Lung microvascular endothelial cell (primary cell): ENCODE measurements around the gene HK1. TPM values are rescaled to one million over a fixed set of nuclear protein-coding genes. Genes with fewer than 3 reads are reported as not detected.

Experiments used
- DNase-seq, 2 donors: peaks; one replicate each; pipeline versions ENCODE4 v3.0.0 to v3.0.0-alpha.2; 2010; ENCODE audit warnings: low read depth in 2 of 2
- total RNA-seq: library from RNA; depleted of rRNA; stranded (reverse); fragments of >200 nt; gene quantifications from 2 replicates; pipeline ENCODE4 v1.2.1, GENCODE V29; 2014

Gene HK1
- total RNA-seq, 1 donor from 2014 or later, result 86.7 TPM

GRCh38 chr10:69402386-69402785, 124.1 kb downstream of the HK1 start:
- DNase-seq, result no peak

- DNase-seq, result no peak
Measured at GRCh38 chr10:69403066-69403465, 124.8 kb downstream of the HK1 start.

- DNase-seq, result peak in 1 of 2 donors; percentile 60
Measured at GRCh38 chr10:69403519-69403918, 125.2 kb downstream of the HK1 start.

- no peak for DNase-seq
Measured at GRCh38 chr10:69404786-69405185, 126.5 kb downstream of the HK1 start.

- no peak for DNase-seq
Measured at GRCh38 chr10:69405221-69405620, 126.9 kb downstream of the HK1 start.

- peak in 1 of 2 donors; percentile 31 for DNase-seq
Measured at GRCh38 chr10:69406302-69406811, 128.1 kb downstream of the HK1 start.

- DNase-seq, result no peak
Measured at GRCh38 chr10:69406816-69407580, 128.7 kb downstream of the HK1 start.

- peak in 1 of 2 donors; percentile 64 for DNase-seq
Measured at GRCh38 chr10:69407621-69408301, 129.5 kb downstream of the HK1 start.

- peak; percentile 94 for DNase-seq
Measured at GRCh38 chr10:69408318-69409175, 130.3 kb downstream of the HK1 start.

- no peak for DNase-seq
Measured at GRCh38 chr10:69409176-69409495, 130.8 kb downstream of the HK1 start.

GRCh38 chr10:69409968-69410367, 131.7 kb downstream of the HK1 start:
- peak in 1 of 2 donors; percentile 91 for DNase-seq

- DNase-seq, result no peak
Measured at GRCh38 chr10:69410487-69410886, 132.2 kb downstream of the HK1 start.

GRCh38 chr10:69411476-69411875, 133.2 kb downstream of the HK1 start:
- DNase-seq, result no peak

GRCh38 chr10:69412232-69412790, 134.0 kb downstream of the HK1 start:
- DNase-seq, result no peak

- DNase-seq, result peak; percentile 78 to 83
Measured at GRCh38 chr10:69413221-69413865, 135.0 kb downstream of the HK1 start.

GRCh38 chr10:69414036-69415018, 136.0 kb downstream of the HK1 start:
- no peak for DNase-seq

- no peak for DNase-seq
Measured at GRCh38 chr10:69415049-69415448, 136.8 kb downstream of the HK1 start.

- no peak for DNase-seq
Measured at GRCh38 chr10:69415951-69416350, 137.7 kb downstream of the HK1 start.

GRCh38 chr10:69416695-69417094, 138.4 kb downstream of the HK1 start, which contains the start of gene TACR2:
Gene TACR2 (minus strand): TSS chr10:69416918. CDS start chr10:69416323, 595 bp downstream.
- DNase-seq, result no peak

GRCh38 chr10:69417542-69417941, 139.2 kb downstream of the HK1 start:
- no peak for DNase-seq
